Left lung (tissue), 10 donors: Measurements from ENCODE around the gene CSNK1D. TPM values are rescaled to one million over a fixed set of nuclear protein-coding genes. Genes with fewer than 3 reads are reported as not detected.

Experiments used
- ATAC-seq: fragments of 200-7000 bp; cut with Tn5 transposase; one replicate; pipeline ENCODE4 v1.9.1; 2020; ENCODE audit warnings: moderate library complexity
- DNase-seq, 4 donors: peaks; one replicate each; pipeline ENCODE4 v3.0.0-alpha.2; 2013 to 2020
- H3K27ac ChIP-seq, 2 donors: fragments of 200-600 bp; sonication (generic) in 1 of 2; one replicate each; pipeline versions ENCODE4 v1.5.0 to v1.8.0; 2020 to 2021
- H3K27me3 ChIP-seq, 2 donors: fragments of 200-600 bp; sonication (generic) in 1 of 2; one replicate each; pipeline versions ENCODE4 v1.5.0 to v1.8.0; 2020 to 2021
- H3K36me3 ChIP-seq, 2 donors: fragments of 200-600 bp; sonication (generic) in 1 of 2; one replicate each; pipeline versions ENCODE4 v1.5.0 to v1.8.0; 2020 to 2021
- H3K4me1 ChIP-seq, 2 donors: fragments of 200-600 bp; one replicate each; pipeline ENCODE4 v1.8.0; 2021
- H3K4me3 ChIP-seq, 2 donors: fragments of 200-600 bp; sonication (generic) in 1 of 2; one replicate each; pipeline versions ENCODE4 v1.5.0 to v1.8.0; 2020 to 2021; ENCODE audit warnings: mild to moderate bottlenecking in 1 of 2
- H3K9me3 ChIP-seq, 2 donors: fragments of 200-600 bp; sonication (generic) in 1 of 2; one replicate each; pipeline versions ENCODE4 v1.5.0 to v1.8.0; 2020 to 2021
- CTCF ChIP-seq, 2 donors: fragments of 200-600 bp; sonication (generic) in 1 of 2; IDR thresholded peaks; one replicate each; pipeline versions ENCODE4 v1.5.0 to v1.8.0; 2021; ENCODE audit warnings: antibody characterized with exemption in 2 of 2
- intact Hi-C, 2 donors: fragments of 100-400 bp; cut with DNase I; formaldehyde crosslinking; loops; one replicate each; pipeline versions ENCODE4 v1.11.2 to v1.14.2; 2022
- polyA plus RNA-seq, 6 donors: library from polyadenylated mRNA; unstranded; fragments of 120-200 nt; gene quantifications; one replicate each; pipeline ENCODE4 v1.2.1, GENCODE V29; 2013; ENCODE audit not compliant: insufficient read length in 6 of 6
- total RNA-seq, 2 donors: library from RNA; stranded (reverse); fragmentation: NEBNext Ultra II Directional; extraction: Animal tissue kit (Norgen Biotek cat#: 25700); gene quantifications; one replicate each; pipeline ENCODE4 v1.2.1, GENCODE V29; 2021
- donor health status: DM: no; HTN: yes; CAD: no.
- donor health status: DM: no; HTN: no; CAD: no.

The CSNK1D gene
- total and polyA plus RNA-seq, 8 donors: 101 to 160 (median 122) TPM

- intact Hi-C loops: no loop called here
- Histone ChIP-seq H3K9me3 (no peaks in the 10 kb centered on the region), H3K27ac (peak overlapping the region; percentile 26 to 53), H3K4me3 (no peak overlapping the region), H3K36me3 (peaks cover 14 to 100% of the 10 kb centered on the region in 2 donors), H3K27me3 (no peaks in the 10 kb centered on the region), H3K4me1 (peaks cover 10 to 40% of the 10 kb centered on the region in 2 donors)
- TF ChIP-seq CTCF (IDR thresholded peaks at IDR 0.05): no peak
- ATAC-seq (no peak), DNase-seq (peak in 1 of 4 donors; percentile 43)
Measured at GRCh38 chr17:82247182-82247823, 26.2 kb downstream of the CSNK1D start.

- Histone ChIP-seq H3K4me3 (no peak overlapping the region), H3K27ac (peak overlapping the region; percentile 26 to 53), H3K27me3 (no peaks in the 10 kb centered on the region), H3K4me1 (peaks cover 18 to 47% of the 10 kb centered on the region in 2 donors), H3K36me3 (peaks cover 13 to 95% of the 10 kb centered on the region in 2 donors), H3K9me3 (no peaks in the 10 kb centered on the region)
- DNase-seq: peak in 1 of 4 donors; percentile 82
- no peak for ATAC-seq
- no peak for TF ChIP-seq CTCF (IDR thresholded peaks at IDR 0.05)
- intact Hi-C loops: no loop called here
Measured at GRCh38 chr17:82246365-82247181, 26.9 kb downstream of the CSNK1D start.

GRCh38 chr17:82246040-82246364 lies 27.5 kb downstream of the CSNK1D start:
- no peaks in the 10 kb centered on the region for H3K9me3 ChIP-seq
- peaks cover 23 to 53% of the 10 kb centered on the region in 2 donors for H3K4me1 ChIP-seq
- no peaks in the 10 kb centered on the region for H3K27me3 ChIP-seq
- H3K27ac ChIP-seq: peak overlapping the region in 1 of 2 donors; percentile 53
- ATAC-seq (no peak), DNase-seq (peak in 1 of 4 donors; percentile 36)
- intact Hi-C loops: no loop called here
- peaks cover 8 to 92% of the 10 kb centered on the region in 2 donors for H3K36me3 ChIP-seq
- no peak overlapping the region for H3K4me3 ChIP-seq
- TF ChIP-seq CTCF (IDR thresholded peaks at IDR 0.05): no peak

GRCh38 chr17:82245134-82246039 lies 28.1 kb downstream of the CSNK1D start:
- Histone ChIP-seq H3K9me3 (no peaks in the 10 kb centered on the region), H3K36me3 (peaks cover 7 to 92% of the 10 kb centered on the region in 2 donors), H3K27ac (no peak overlapping the region), H3K4me1 (peaks cover 29 to 59% of the 10 kb centered on the region in 2 donors), H3K4me3 (no peak overlapping the region), H3K27me3 (no peaks in the 10 kb centered on the region)
- no peak for ATAC-seq
- intact Hi-C loops: no loop called here
- DNase-seq: peak in 1 of 4 donors; percentile 77
- TF ChIP-seq CTCF (IDR thresholded peaks at IDR 0.05): no peak
